Tibial artery (tissue), 4 donors: ENCODE data around the gene CLDN14.

Source experiments
- DNase-seq, 2 donors: peaks; one replicate each; pipeline ENCODE4 v3.0.0-alpha.2; 2019
- H3K27ac ChIP-seq, 2 donors: fragments of 200-600 bp; sonication (generic) in 1 of 2; 1 replicate in 1 of 2; 2 replicates in 1 of 2; pipeline ENCODE4 v1.5.1; 2018 to 2019; ENCODE audit warnings: mild to moderate bottlenecking in 1 of 2
- H3K27me3 ChIP-seq, 2 donors: fragments of 200-600 bp; sonication (generic) in 1 of 2; one replicate each; pipeline versions ENCODE4 v1.5.1 to v1.6.0; 2016 to 2019
- H3K36me3 ChIP-seq, 3 donors: fragments of 200-600 bp; sonication (generic) in 2 of 3; one replicate each; pipeline ENCODE4 v1.5.1; 2016 to 2019; ENCODE audit warnings: mild to moderate bottlenecking in 2 of 3
- H3K4me1 ChIP-seq, 4 donors: fragments of 200-600 bp; sonication (generic) in 2 of 4; 1 replicate in 3 of 4; 2 replicates in 1 of 4; pipeline ENCODE4 v1.5.1; 2016 to 2019
- H3K4me3 ChIP-seq, 2 donors: fragments of 200-600 bp; sonication (generic) in 1 of 2; 1 replicate in 1 of 2; 2 replicates in 1 of 2; pipeline ENCODE4 v1.5.1; 2018 to 2019; ENCODE audit warnings: mild to moderate bottlenecking in 2 of 2
- H3K9me3 ChIP-seq, 3 donors: fragments of 200-600 bp; sonication (generic) in 1 of 3; one replicate each; pipeline ENCODE4 v1.5.1; 2016 to 2019
- intact Hi-C: fragments of 100-400 bp; cut with DNase I; formaldehyde crosslinking; loops from one replicate; pipeline ENCODE4 v1.15.0; 2023; ENCODE audit warnings: low total_unique reads
- TF ChIP-seq, protein P1 (sequence below), 2 experiments: fragments of 200-600 bp in 1 of 2; fragments of 450-650 bp in 1 of 2; IDR thresholded peaks; one replicate each; pipeline ENCODE4 v1.5.1; 2017 to 2019; ENCODE audit warnings: antibody characterized with exemption in 2 of 2, mild to moderate bottlenecking in 1 of 2, moderate library complexity in 1 of 2

Gene CLDN14

DNA sequence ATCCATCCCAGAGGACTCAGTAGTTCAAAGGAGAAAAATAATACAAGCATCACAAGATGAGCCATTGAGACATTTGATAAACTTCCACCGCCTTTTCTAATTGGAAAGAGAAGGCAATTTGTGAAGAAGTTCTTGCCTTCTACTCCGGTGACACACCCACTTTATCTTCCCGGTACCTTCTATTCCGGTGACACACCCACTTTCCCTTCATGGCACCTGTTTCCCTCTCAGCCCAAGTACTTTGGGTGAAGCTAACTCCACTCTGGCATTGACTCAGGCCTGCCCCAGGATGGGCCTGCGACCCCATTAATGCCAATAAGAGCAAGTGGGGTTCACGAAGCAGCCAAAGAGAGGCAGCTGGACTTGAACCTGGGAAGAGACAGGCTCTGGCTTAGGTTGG, 38.2 kb downstream of the CLDN14 start:
- H3K27me3 ChIP-seq: no peaks in the 10 kb centered on the region
- no peak overlapping the region for H3K4me3 ChIP-seq
- intact Hi-C loops: no loop called here
- TF ChIP-seq, protein P1, sequence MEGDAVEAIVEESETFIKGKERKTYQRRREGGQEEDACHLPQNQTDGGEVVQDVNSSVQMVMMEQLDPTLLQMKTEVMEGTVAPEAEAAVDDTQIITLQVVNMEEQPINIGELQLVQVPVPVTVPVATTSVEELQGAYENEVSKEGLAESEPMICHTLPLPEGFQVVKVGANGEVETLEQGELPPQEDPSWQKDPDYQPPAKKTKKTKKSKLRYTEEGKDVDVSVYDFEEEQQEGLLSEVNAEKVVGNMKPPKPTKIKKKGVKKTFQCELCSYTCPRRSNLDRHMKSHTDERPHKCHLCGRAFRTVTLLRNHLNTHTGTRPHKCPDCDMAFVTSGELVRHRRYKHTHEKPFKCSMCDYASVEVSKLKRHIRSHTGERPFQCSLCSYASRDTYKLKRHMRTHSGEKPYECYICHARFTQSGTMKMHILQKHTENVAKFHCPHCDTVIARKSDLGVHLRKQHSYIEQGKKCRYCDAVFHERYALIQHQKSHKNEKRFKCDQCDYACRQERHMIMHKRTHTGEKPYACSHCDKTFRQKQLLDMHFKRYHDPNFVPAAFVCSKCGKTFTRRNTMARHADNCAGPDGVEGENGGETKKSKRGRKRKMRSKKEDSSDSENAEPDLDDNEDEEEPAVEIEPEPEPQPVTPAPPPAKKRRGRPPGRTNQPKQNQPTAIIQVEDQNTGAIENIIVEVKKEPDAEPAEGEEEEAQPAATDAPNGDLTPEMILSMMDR (IDR thresholded peaks at IDR 0.05): no peak
- H3K4me1 ChIP-seq: no peaks in the 10 kb centered on the region
- no peaks in the 10 kb centered on the region for H3K9me3 ChIP-seq
- H3K36me3 ChIP-seq: no peaks in the 10 kb centered on the region
- no peak for DNase-seq
- H3K27ac ChIP-seq: no peak overlapping the region

DNA sequence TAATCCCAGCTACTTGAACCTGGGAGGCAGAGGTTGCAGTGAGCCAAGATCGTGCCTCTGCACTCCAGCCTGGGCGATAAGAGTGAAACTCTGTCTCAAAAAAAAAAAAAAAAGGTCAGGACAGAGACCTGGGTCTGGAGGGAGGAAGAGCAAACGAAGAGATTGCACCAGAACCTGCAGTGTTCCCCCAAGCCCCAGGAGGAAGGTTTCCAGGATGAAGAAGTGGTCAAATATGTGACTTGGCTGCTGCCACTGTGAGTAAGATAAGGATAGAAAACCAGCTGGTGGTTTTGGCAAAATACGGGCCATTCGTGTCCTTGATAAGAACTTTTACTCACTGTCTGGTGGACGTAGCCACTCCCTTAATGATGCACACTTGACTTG, 42.2 kb downstream of the CLDN14 start:
- Histone ChIP-seq H3K36me3 (no peaks in the 10 kb centered on the region), H3K27ac (no peak overlapping the region), H3K9me3 (no peaks in the 10 kb centered on the region), H3K27me3 (no peaks in the 10 kb centered on the region), H3K4me3 (no peak overlapping the region), H3K4me1 (no peaks in the 10 kb centered on the region)
- intact Hi-C loops: no loop called here
- TF ChIP-seq, protein P1 (IDR thresholded peaks at IDR 0.05): no peak
- DNase-seq: no peak

DNA sequence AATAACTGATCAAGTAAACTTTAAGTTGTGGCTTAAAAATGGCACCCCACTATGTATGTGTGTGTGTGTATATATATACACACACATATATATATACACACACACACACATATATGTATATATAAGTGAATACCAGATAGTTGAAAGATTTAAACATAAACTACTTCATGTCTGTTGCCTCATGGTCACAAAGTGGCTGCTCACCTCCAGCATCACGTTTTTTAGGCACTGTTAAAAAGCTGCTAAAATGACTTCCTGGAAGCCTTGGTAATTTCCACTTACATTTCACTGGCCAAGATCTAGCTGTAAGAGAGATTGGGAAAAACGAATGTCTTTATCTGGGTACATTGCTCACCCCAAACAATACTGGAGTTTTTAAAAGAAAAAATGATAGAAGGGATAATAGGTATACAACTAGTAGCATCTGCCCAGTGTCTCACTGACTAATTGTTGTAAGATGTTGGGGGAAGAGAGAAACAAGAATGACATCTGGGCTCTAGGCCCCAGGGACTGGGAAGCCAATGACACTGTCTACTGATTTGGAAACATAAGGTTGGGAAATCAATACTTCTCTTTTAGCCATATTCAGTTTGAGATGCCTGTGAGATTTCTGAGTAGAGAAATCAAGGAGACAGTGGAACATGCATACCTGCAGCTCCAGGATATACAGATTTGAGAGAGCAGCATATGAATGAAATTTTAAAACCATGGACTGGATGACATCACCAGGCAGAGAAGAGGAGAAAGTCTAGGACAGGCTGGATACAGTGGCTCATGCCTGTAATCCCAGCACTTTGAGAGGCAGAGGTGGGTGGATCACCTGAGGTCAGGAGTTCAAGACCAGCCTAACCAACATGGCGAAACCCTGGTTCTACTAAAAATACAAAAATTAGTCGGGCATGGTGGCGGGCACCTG, 42.8 kb downstream of the CLDN14 start:
- H3K9me3 ChIP-seq: no peaks in the 10 kb centered on the region
- no peak for DNase-seq
- H3K4me1 ChIP-seq: no peaks in the 10 kb centered on the region
- intact Hi-C loops: no loop called here
- H3K27me3 ChIP-seq: no peaks in the 10 kb centered on the region
- H3K4me3 ChIP-seq: no peak overlapping the region
- H3K36me3 ChIP-seq: no peaks in the 10 kb centered on the region
- TF ChIP-seq, protein P1 (IDR thresholded peaks at IDR 0.05): no peak
- no peak overlapping the region for H3K27ac ChIP-seq

DNA sequence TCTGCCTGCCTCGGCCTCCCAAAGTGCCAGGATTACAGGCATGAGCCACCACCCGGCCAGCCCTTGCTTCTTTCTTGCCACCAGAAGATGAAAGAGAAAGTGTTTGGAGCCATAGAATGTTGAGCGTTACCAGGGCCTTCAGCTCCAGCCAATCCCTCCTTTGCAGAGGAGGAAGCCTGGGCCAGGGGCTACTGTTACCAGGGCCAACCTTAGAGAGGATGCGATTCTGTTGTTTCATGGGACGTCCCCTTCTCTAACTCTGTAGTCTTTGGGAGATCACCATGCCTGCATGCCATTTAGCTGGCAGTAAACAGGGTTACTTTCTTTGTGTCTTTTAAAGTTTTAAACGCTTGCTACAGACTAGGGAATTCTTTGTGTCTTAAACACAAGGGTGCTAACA, 45.8 kb downstream of the CLDN14 start:
- no peaks in the 10 kb centered on the region for H3K9me3 ChIP-seq
- H3K36me3 ChIP-seq: no peaks in the 10 kb centered on the region
- H3K4me1 ChIP-seq: peaks cover 0 to 23% (median 1%) of the 10 kb centered on the region in 4 donors
- TF ChIP-seq, protein P1 (IDR thresholded peaks at IDR 0.05): no peak
- intact Hi-C loops: no loop called here
- no peak for DNase-seq
- no peak overlapping the region for H3K27ac ChIP-seq
- no peaks in the 10 kb centered on the region for H3K27me3 ChIP-seq
- H3K4me3 ChIP-seq: no peak overlapping the region

- intact Hi-C loops: no loop called here
- no peaks in the 10 kb centered on the region for H3K9me3 ChIP-seq
- TF ChIP-seq, protein P1 (IDR thresholded peaks at IDR 0.05): no peak
- DNase-seq: no peak
- no peaks in the 10 kb centered on the region for H3K27me3 ChIP-seq
- H3K27ac ChIP-seq: no peak overlapping the region
- H3K4me3 ChIP-seq: no peak overlapping the region
- peaks cover 0 to 23% (median 1%) of the 10 kb centered on the region in 4 donors for H3K4me1 ChIP-seq
- no peaks in the 10 kb centered on the region for H3K36me3 ChIP-seq
These were observed 46.7 kb downstream of the CLDN14 start for GRCh38 chr21:36433059-36433709.
